HepG2 (cell line): ENCODE measurements around the gene RALB. TPM values are rescaled to one million over a fixed set of nuclear protein-coding genes. Genes with fewer than 3 reads are reported as not detected.

Experiments used
- ATAC-seq: fragments of 200-7000 bp; cut with Tn5 transposase; 3 replicates; pipeline ENCODE4 v1.9.1; 2020; ENCODE audit warnings: mild to moderate bottlenecking, moderate library complexity
- BruUV-seq: library from RNA; stranded (reverse); fragments of 400-500 nt; replicated peaks from 2 replicates; lab custom pipeline; 2021; lab: Mats Ljungman, UMichigan
- CTCF ChIA-PET: fragments of 300-600 bp; formaldehyde crosslinking; extraction: SDS; loops from one replicate; lab custom pipeline; 2021; ENCODE audit warnings: low total read pairs, inconsistent platforms, low intra/inter-chr PET ratio; lab: Yijun Ruan, JAX
- POLR2A ChIA-PET: fragments of 350-600 bp; sonication (Branson Sonifier 250); formaldehyde crosslinking; loops from one replicate; lab custom pipeline; 2020; ENCODE audit warnings: antibody characterized with exemption, inconsistent platforms; lab: Yijun Ruan, JAX
- DNase-seq: peaks from one replicate; pipeline ENCODE4 v3.0.0-alpha.2; 2015; ENCODE audit warnings: low spot score
- FAIRE-seq: peaks from 3 replicates; lab custom pipeline; 2011; peaks lifted over from hg19 to GRCh38; lab: Jason Lieb, UNC
- H2AFZ ChIP-seq: one replicate; pipeline ENCODE4 v1.6.1; 2011; ENCODE audit warnings: low read length, inconsistent platforms
- H3K27ac ChIP-seq: fragments of 300-600 bp; 3 replicates; pipeline ENCODE4 v1.8.0; 2011; ENCODE audit warnings: mixed run types, mild to moderate bottlenecking, mixed read lengths, low read length, inconsistent platforms; ENCODE audit not compliant: insufficient read depth; ENCODE audit errors: extremely low read length
- H3K27me3 ChIP-seq, 2 experiments: fragments of 200-600 bp in 1 of 2; 2 replicates in 1 of 2; 3 replicates in 1 of 2; pipeline versions ENCODE4 v1.6.0 to v1.8.0; 2011; ENCODE audit warnings: low read length in 2 of 2, mild to moderate bottlenecking in 2 of 2, moderate library complexity in 2 of 2, inconsistent platforms in 1 of 2; ENCODE audit not compliant: insufficient read depth in 2 of 2, control insufficient read depth in 1 of 2
- H3K36me3 ChIP-seq, 2 experiments: fragments of 200-600 bp in 1 of 2; replicated peaks in 1 of 2; 2 replicates in 1 of 2; 3 replicates in 1 of 2; pipeline versions ENCODE4 v1.5.1 to v1.8.0; 2011; ENCODE audit warnings: low read length in 2 of 2, inconsistent platforms in 1 of 2; ENCODE audit not compliant: insufficient read depth in 2 of 2, control insufficient read depth in 1 of 2
- H3K4me1 ChIP-seq: 2 replicates; pipeline ENCODE4 v1.5.1; 2012; ENCODE audit warnings: low read length, inconsistent platforms; ENCODE audit not compliant: insufficient read depth
- H3K4me2 ChIP-seq: 2 replicates; pipeline ENCODE4 v1.6.0; 2011; ENCODE audit warnings: low read depth, low read length, inconsistent platforms
- H3K4me3 ChIP-seq, 3 experiments: fragments of 200-600 bp in 1 of 3; sonication (generic), shearing (Covaris generic) in 1 of 3; replicated peaks in 1 of 3; 2 replicates each; pipeline ENCODE4 v1.5.1; 2011 to 2016; ENCODE audit warnings: low read length in 3 of 3, inconsistent platforms in 2 of 3, low read depth in 2 of 3, mild to moderate bottlenecking in 2 of 3, control low read depth in 1 of 3, mixed read lengths in 1 of 3; ENCODE audit not compliant: insufficient read depth in 1 of 3
- H3K79me2 ChIP-seq: one replicate; pipeline ENCODE4 v1.6.1; 2011; ENCODE audit warnings: low read length, inconsistent platforms; ENCODE audit not compliant: insufficient read depth
- H3K9ac ChIP-seq: 2 replicates; pipeline ENCODE4 v1.6.0; 2011; ENCODE audit warnings: mild to moderate bottlenecking, low read depth, low read length, inconsistent platforms; ENCODE audit not compliant: insufficient read depth
- H3K9me3 ChIP-seq: 2 replicates; pipeline ENCODE4 v1.5.1; 2012; ENCODE audit warnings: mild to moderate bottlenecking, low read length
- H4K20me1 ChIP-seq: 2 replicates; pipeline ENCODE4 v1.6.0; 2011; ENCODE audit warnings: inconsistent platforms, mild to moderate bottlenecking, low read length, moderate library complexity; ENCODE audit not compliant: insufficient read depth
- EHMT2 ChIP-seq: fragments of 200-600 bp; sonication (generic); IDR thresholded peaks from 2 replicates; pipeline ENCODE4 v1.7.0; 2017; ENCODE audit warnings: antibody characterized with exemption, low read depth, low read length, borderline replicate concordance
- HNF4G ChIP-seq, 2 experiments: sonication (generic) in 1 of 2; formaldehyde crosslinking in 1 of 2; IDR thresholded peaks; 2 replicates each; pipeline versions ENCODE4 v1.4.0 to v1.6.1; 2011 to 2020; ENCODE audit warnings: borderline replicate concordance in 2 of 2, low read depth in 2 of 2, mild to moderate bottlenecking in 2 of 2, low read length in 1 of 2, missing genetic modification reagents in 1 of 2, moderate library complexity in 1 of 2
- MAF1 ChIP-seq: sonication (generic); formaldehyde crosslinking; IDR thresholded peaks from 2 replicates; pipeline ENCODE4 v1.5.0; 2020; ENCODE audit warnings: missing genetic modification reagents, borderline replicate concordance
- MTF2 ChIP-seq: sonication (generic); formaldehyde crosslinking; IDR thresholded peaks from 2 replicates; pipeline ENCODE4 v1.5.0; 2020; ENCODE audit warnings: missing genetic modification reagents, borderline replicate concordance
- NFYB ChIP-seq: sonication (generic); formaldehyde crosslinking; IDR thresholded peaks from 2 replicates; pipeline ENCODE4 v1.4.0; 2020; ENCODE audit warnings: missing genetic modification reagents
- NFYC ChIP-seq: IDR thresholded peaks from 2 replicates; pipeline ENCODE4 v1.6.1; 2016; ENCODE audit warnings: missing genetic modification reagents, missing compliant biosample characterization
- SMYD3 ChIP-seq: sonication (generic); formaldehyde crosslinking; IDR thresholded peaks from 2 replicates; pipeline ENCODE4 v1.8.1; 2023; ENCODE audit warnings: mild to moderate bottlenecking, missing genetic modification reagents
- SRSF1 ChIP-seq: fragments of 200-400 bp; formaldehyde crosslinking; optimal IDR thresholded peaks from 2 replicates; pipeline ENCODE3; 2017; ENCODE audit warnings: mild to moderate bottlenecking, low read depth, low read length, moderate library complexity
- ZNF280B ChIP-seq: sonication (generic); formaldehyde crosslinking; IDR thresholded peaks from 2 replicates; pipeline ENCODE4 v1.5.0; 2020; ENCODE audit warnings: missing genetic modification reagents, mild to moderate bottlenecking, borderline replicate concordance
- ZNF713 ChIP-seq: sonication (generic); formaldehyde crosslinking; IDR thresholded peaks from 2 replicates; pipeline ENCODE4 v1.4.0; 2020; ENCODE audit warnings: mild to moderate bottlenecking, missing genetic modification reagents
- ZNF766 ChIP-seq: sonication (generic); formaldehyde crosslinking; IDR thresholded peaks from 2 replicates; pipeline ENCODE4 v1.5.0; 2020; ENCODE audit warnings: missing genetic modification reagents, borderline replicate concordance
- ZNF841 ChIP-seq: sonication (generic); formaldehyde crosslinking; IDR thresholded peaks from 2 replicates; pipeline ENCODE4 v1.8.1; 2023; ENCODE audit warnings: missing genetic modification reagents, borderline replicate concordance
- WGBS: methylation state at CpG from one replicate; pipeline ENCODE4 v1.1.6; 2017; ENCODE audit warnings: low lambda C conversion rate; 5-methylcytosine and 5-hydroxymethylcytosine counted together
- in situ Hi-C: cut with HindIII; loops from 2 replicates; pipeline ENCODE4 v1.10.0; 2017; ENCODE audit warnings: low pct_unique_long_range_greater_than_20kb; ENCODE audit not compliant: extremely low pct_ligation_motif_present
- intact Hi-C: fragments of 100-400 bp; cut with micrococcal nuclease; formaldehyde crosslinking; loops from one replicate; pipeline ENCODE4 v1.10.0; 2022; ENCODE audit not compliant: unreplicated experiment
- polyA plus RNA-seq, 8 experiments: library from polyadenylated mRNA; depleted of rRNA in 3 of 8; stranded (reverse) in 7 of 8; unstranded in 1 of 8; fragments of >200 nt; fragmentation: Illumina TruSeq in 4 of 8; extraction: Trizol in 4 of 8; gene quantifications; 2 replicates each; pipeline versions ENCODE4 v1.2.1 to v1.2.3, GENCODE V29; 2011 to 2016; ENCODE audit warnings: low read depth in 4 of 8, missing spikeins in 1 of 8, mixed read lengths in 1 of 8; ENCODE audit not compliant: insufficient read depth in 1 of 8
- total RNA-seq, 5 experiments: library from RNA; depleted of rRNA; stranded (reverse); fragments of >200 nt; fragmentation: Illumina TruSeq; extraction: Trizol; gene quantifications; 2 replicates each; pipeline ENCODE4 v1.2.3, GENCODE V29; 2016; ENCODE audit warnings: low read depth in 1 of 5
- TF ChIP-seq, protein P1 (sequence below): sonication (generic); formaldehyde crosslinking; IDR thresholded peaks from 2 replicates; pipeline ENCODE4 v1.4.0; 2020; ENCODE audit warnings: missing genetic modification reagents
- TF ChIP-seq, protein P2 (sequence below): sonication (generic); formaldehyde crosslinking; IDR thresholded peaks from 2 replicates; pipeline ENCODE4 v1.8.0; 2022; ENCODE audit warnings: mild to moderate bottlenecking, missing genetic modification reagents, borderline replicate concordance
- TF ChIP-seq, protein P3 (sequence below): sonication (generic); formaldehyde crosslinking; IDR thresholded peaks from 2 replicates; pipeline ENCODE4 v1.4.0; 2020; ENCODE audit warnings: missing genetic modification reagents

RALB gene
- total and polyA plus RNA-seq, 2 of the 13 experiments (the other 11 are each of a cell fraction or from before 2014, with no cell fraction given) = 37.8 to 43.2 TPM

- BruUV-seq = no TSS peak
- TF ChIP-seq MTF2 (no peak), MAF1 (CRISPR knock-in tag) (no peak), NFYC (no peak), NFYB (CRISPR knock-in tag) (no peak), ZNF280B (CRISPR knock-in tag) (no peak), ZNF841 (CRISPR knock-in tag) (no peak), SMYD3 (CRISPR knock-in tag) (no peak), SRSF1 (no peak), ZNF713 (CRISPR knock-in tag) (no peak), HNF4G (IDR thresholded peaks at IDR 0.05; ENCODE audit: borderline replicate concordance, low read depth, low read length) (no peak), HNF4G (CRISPR knock-in tag; IDR thresholded peaks at IDR 0.05; ENCODE audit: borderline replicate concordance, low read depth) (no peak), ZNF766 (CRISPR knock-in tag) (no peak), EHMT2 (no peak)
- TF ChIP-seq, protein P1, sequence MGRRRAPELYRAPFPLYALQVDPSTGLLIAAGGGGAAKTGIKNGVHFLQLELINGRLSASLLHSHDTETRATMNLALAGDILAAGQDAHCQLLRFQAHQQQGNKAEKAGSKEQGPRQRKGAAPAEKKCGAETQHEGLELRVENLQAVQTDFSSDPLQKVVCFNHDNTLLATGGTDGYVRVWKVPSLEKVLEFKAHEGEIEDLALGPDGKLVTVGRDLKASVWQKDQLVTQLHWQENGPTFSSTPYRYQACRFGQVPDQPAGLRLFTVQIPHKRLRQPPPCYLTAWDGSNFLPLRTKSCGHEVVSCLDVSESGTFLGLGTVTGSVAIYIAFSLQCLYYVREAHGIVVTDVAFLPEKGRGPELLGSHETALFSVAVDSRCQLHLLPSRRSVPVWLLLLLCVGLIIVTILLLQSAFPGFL (CRISPR knock-in tag) = no peak
- TF ChIP-seq, protein P2, sequence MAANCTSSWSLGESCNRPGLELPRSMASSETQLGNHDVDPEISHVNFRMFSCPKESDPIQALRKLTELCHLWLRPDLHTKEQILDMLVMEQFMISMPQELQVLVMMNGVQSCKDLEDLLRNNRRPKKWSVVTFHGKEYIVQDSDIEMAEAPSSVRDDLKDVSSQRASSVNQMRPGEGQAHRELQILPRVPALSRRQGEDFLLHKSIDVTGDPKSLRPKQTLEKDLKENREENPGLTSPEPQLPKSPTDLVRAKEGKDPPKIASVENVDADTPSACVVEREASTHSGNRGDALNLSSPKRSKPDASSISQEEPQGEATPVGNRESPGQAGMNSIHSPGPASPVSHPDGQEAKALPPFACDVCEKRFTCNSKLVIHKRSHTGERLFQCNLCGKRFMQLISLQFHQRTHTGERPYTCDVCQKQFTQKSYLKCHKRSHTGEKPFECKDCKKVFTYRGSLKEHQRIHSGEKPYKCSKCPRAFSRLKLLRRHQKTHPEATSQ (CRISPR knock-in tag) = no peak
- TF ChIP-seq, protein P3, sequence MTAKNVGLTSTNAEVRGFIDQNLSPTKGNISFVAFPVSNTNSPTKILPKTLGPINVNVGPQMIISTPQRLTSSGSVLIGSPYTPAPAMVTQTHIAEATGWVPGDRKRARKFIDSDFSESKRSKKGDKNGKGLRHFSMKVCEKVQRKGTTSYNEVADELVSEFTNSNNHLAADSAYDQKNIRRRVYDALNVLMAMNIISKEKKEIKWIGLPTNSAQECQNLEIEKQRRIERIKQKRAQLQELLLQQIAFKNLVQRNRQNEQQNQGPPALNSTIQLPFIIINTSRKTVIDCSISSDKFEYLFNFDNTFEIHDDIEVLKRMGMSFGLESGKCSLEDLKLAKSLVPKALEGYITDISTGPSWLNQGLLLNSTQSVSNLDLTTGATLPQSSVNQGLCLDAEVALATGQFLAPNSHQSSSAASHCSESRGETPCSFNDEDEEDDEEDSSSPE (CRISPR knock-in tag) = no peak
- TF ChIP-seq, all 625 proteins: peak for 0
- intact Hi-C loops = loop anchor here (5.0 kb wide), 1 partner anchor 75 kb away; no protein-coding TSS in a partner anchor
- no peak overlapping the region for H3K9ac ChIP-seq
- H2AFZ ChIP-seq = no peak overlapping the region
- ChIA-PET CTCF (no interaction called here), POLR2A (no interaction called here)
- no peak for FAIRE-seq
- H3K9me3 ChIP-seq = no peaks in the 10 kb centered on the region
- no peak overlapping the region for H3K4me3 ChIP-seq
- no peak overlapping the region for H3K4me2 ChIP-seq
- H3K4me1 ChIP-seq = peaks cover 9% of the 10 kb centered on the region
- in situ Hi-C loops = no loop called here
- WGBS = 72% methylated on average over 7 of the region's 7 CpGs
- H3K36me3 ChIP-seq = no peaks in the 10 kb centered on the region
- H3K27ac ChIP-seq = no peak overlapping the region
- H3K79me2 ChIP-seq = no peaks in the 10 kb centered on the region
- no peaks in the 10 kb centered on the region for H4K20me1 ChIP-seq
- DNase-seq = no peak
- no peaks in the 10 kb centered on the region for H3K27me3 ChIP-seq
- ATAC-seq = no peak
These were observed 54.8 kb downstream of the RALB start for GRCh38 chr2:120307482-120307881.
